HEK293T (cell line): Measurements from ENCODE around the gene TEX2.
A peak's percentile ranks its signal among the peaks of the same experiment; 100 is the strongest.

ENCODE experiments used
- BHLHE40 ChIP-seq: fragments of 450-650 bp; IDR thresholded peaks from 2 replicates; pipeline ENCODE4 v1.6.1; 2016; ENCODE audit warnings: mild to moderate bottlenecking, moderate library complexity, borderline replicate concordance
- CTBP1 ChIP-seq: fragments of 450-650 bp; IDR thresholded peaks from 2 replicates; pipeline ENCODE4 v1.6.1; 2016; ENCODE audit warnings: borderline replicate concordance
- ELF4 ChIP-seq: fragments of 450-650 bp; IDR thresholded peaks from 2 replicates; pipeline ENCODE4 v1.6.1; 2017; ENCODE audit warnings: antibody characterized with exemption
- FOXA1 ChIP-seq: fragments of 450-650 bp; IDR thresholded peaks from 2 replicates; pipeline ENCODE4 v1.6.1; 2016; ENCODE audit warnings: mild to moderate bottlenecking
- FOXK2 ChIP-seq: fragments of 450-650 bp; IDR thresholded peaks from 2 replicates; pipeline ENCODE4 v1.6.1; 2016; ENCODE audit warnings: mild to moderate bottlenecking
- FOXM1 ChIP-seq: fragments of 450-650 bp; IDR thresholded peaks from 2 replicates; pipeline ENCODE4 v1.6.1; 2017; ENCODE audit warnings: mild to moderate bottlenecking, borderline replicate concordance
- HDGF ChIP-seq: fragments of 450-650 bp; IDR thresholded peaks from 2 replicates; pipeline ENCODE4 v1.6.1; 2017; ENCODE audit warnings: antibody characterized with exemption, borderline replicate concordance
- L3MBTL2 ChIP-seq: fragments of 450-650 bp; conservative IDR thresholded peaks from 2 replicates; pipeline ENCODE4 v1.6.1; 2016; ENCODE audit warnings: mild to moderate bottlenecking
- SP1 ChIP-seq: fragments of 450-650 bp; IDR thresholded peaks from 2 replicates; pipeline ENCODE4 v1.6.1; 2017
- SUZ12 ChIP-seq: fragments of 450-650 bp; IDR thresholded peaks from 2 replicates; pipeline ENCODE4 v1.6.1; 2016; ENCODE audit warnings: mild to moderate bottlenecking
- ZNF384 ChIP-seq: fragments of 450-650 bp; IDR thresholded peaks from 2 replicates; pipeline ENCODE4 v1.6.1; 2016
- TF ChIP-seq, protein P1 (sequence below): fragments of 450-650 bp; IDR thresholded peaks from 2 replicates; pipeline ENCODE4 v1.6.1; 2016

GRCh38 chr17:64126918-64127317 lies 136.1 kb downstream of the TEX2 start:
- no peak for TF ChIP-seq SP1
- no peak for TF ChIP-seq CTBP1
- TF ChIP-seq HDGF, result no peak
- TF ChIP-seq FOXA1, result no peak
- TF ChIP-seq ELF4, result no peak
- TF ChIP-seq, protein P1, sequence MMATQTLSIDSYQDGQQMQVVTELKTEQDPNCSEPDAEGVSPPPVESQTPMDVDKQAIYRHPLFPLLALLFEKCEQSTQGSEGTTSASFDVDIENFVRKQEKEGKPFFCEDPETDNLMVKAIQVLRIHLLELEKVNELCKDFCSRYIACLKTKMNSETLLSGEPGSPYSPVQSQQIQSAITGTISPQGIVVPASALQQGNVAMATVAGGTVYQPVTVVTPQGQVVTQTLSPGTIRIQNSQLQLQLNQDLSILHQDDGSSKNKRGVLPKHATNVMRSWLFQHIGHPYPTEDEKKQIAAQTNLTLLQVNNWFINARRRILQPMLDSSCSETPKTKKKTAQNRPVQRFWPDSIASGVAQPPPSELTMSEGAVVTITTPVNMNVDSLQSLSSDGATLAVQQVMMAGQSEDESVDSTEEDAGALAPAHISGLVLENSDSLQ, result peak; percentile 81
- no peak for TF ChIP-seq FOXM1
- peak; percentile 49; the same call in 1 of the 2 replicates for TF ChIP-seq ZNF384
- TF ChIP-seq SUZ12, result no peak
- TF ChIP-seq L3MBTL2, result no peak
- no peak for TF ChIP-seq BHLHE40
- no peak for TF ChIP-seq FOXK2
